Hepatocyte (in vitro differentiated cells): Measurements from ENCODE around the gene FNDC3B. TPM values are rescaled to one million over a fixed set of nuclear protein-coding genes. Genes with fewer than 3 reads are reported as not detected.

Experiments
- DNase-seq: peaks from one replicate; pipeline ENCODE4 v3.0.0-alpha.2; 2016; ENCODE audit warnings: low spot score
- H2AFZ ChIP-seq: fragments of 200-600 bp; sonication (generic); 2 replicates; pipeline ENCODE4 v1.6.0; 2016; ENCODE audit warnings: antibody characterized with exemption, mild to moderate bottlenecking
- H3K27ac ChIP-seq: fragments of 200-600 bp; sonication (generic); 2 replicates; pipeline ENCODE4 v1.5.1; 2016; ENCODE audit warnings: mild to moderate bottlenecking
- H3K27me3 ChIP-seq: fragments of 200-600 bp; sonication (generic); 2 replicates; pipeline ENCODE4 v1.6.1; 2016
- H3K36me3 ChIP-seq: fragments of 200-600 bp; sonication (generic); replicated peaks from 2 replicates; pipeline ENCODE4 v1.5.1; 2016; ENCODE audit warnings: low read depth; ENCODE audit not compliant: insufficient read depth
- H3K4me1 ChIP-seq: fragments of 200-600 bp; sonication (generic); 2 replicates; pipeline ENCODE4 v1.5.1; 2016; ENCODE audit warnings: mild to moderate bottlenecking, moderate library complexity; ENCODE audit not compliant: insufficient read depth
- H3K4me2 ChIP-seq: fragments of 200-600 bp; sonication (generic); 2 replicates; pipeline ENCODE4 v1.6.0; 2016
- H3K4me3 ChIP-seq: fragments of 200-600 bp; sonication (generic); 2 replicates; pipeline ENCODE4 v1.5.1; 2016; ENCODE audit warnings: mild to moderate bottlenecking
- H3K79me2 ChIP-seq: fragments of 200-600 bp; sonication (generic); 2 replicates; pipeline ENCODE4 v1.6.0; 2017; ENCODE audit warnings: mild to moderate bottlenecking
- H3K9me2 ChIP-seq: fragments of 200-600 bp; sonication (generic); replicated peaks from 2 replicates; pipeline ENCODE4 v1.6.0; 2017; ENCODE audit warnings: mild to moderate bottlenecking; ENCODE audit not compliant: insufficient read depth
- H3K9me3 ChIP-seq: fragments of 200-600 bp; sonication (generic); 2 replicates; pipeline ENCODE4 v1.5.1; 2016; ENCODE audit warnings: low read depth, mild to moderate bottlenecking
- H4K20me1 ChIP-seq: fragments of 200-600 bp; sonication (generic); 2 replicates; pipeline ENCODE4 v1.6.0; 2016; ENCODE audit warnings: mild to moderate bottlenecking; ENCODE audit not compliant: insufficient read depth, poor library complexity, severe bottlenecking
- CTCF ChIP-seq: fragments of 200-600 bp; sonication (generic); IDR thresholded peaks from 2 replicates; pipeline ENCODE4 v1.5.1; 2016; ENCODE audit warnings: antibody characterized with exemption, mild to moderate bottlenecking; ENCODE audit not compliant: poor library complexity
- EZH2 ChIP-seq: fragments of 200-600 bp; sonication (generic); IDR thresholded peaks from 2 replicates; pipeline ENCODE4 v1.6.1; 2016; ENCODE audit warnings: antibody characterized with exemption, mild to moderate bottlenecking, borderline replicate concordance
- EZH2phosphoT487 ChIP-seq: fragments of 200-600 bp; sonication (generic); IDR thresholded peaks from one replicate; pipeline ENCODE4 v1.6.1; 2018; ENCODE audit warnings: antibody characterized with exemption, mild to moderate bottlenecking, low read depth, moderate library complexity; ENCODE audit not compliant: unreplicated experiment, severe bottlenecking
- WGBS: methylation state at CpG from one replicate; pipeline ENCODE4 v1.1.6; 2016; ENCODE audit warnings: low lambda C conversion rate; ENCODE audit errors: missing lambda C conversion rate; 5-methylcytosine and 5-hydroxymethylcytosine counted together
- polyA plus RNA-seq: library from polyadenylated mRNA; unstranded; fragments of >200 nt; fragmentation: Nextera tagmentation; extraction: Ambion mirVana; gene quantifications from 2 replicates; pipeline ENCODE4 v1.2.1, GENCODE V29; 2016
- total RNA-seq: library from RNA; depleted of rRNA; stranded (reverse); fragments of >200 nt; gene quantifications from 2 replicates; pipeline ENCODE4 v1.2.3, GENCODE V29; 2014

Gene FNDC3B
- total and polyA plus RNA-seq, 2 experiments from 2014 or later = 61.2 to 113 TPM

- Histone ChIP-seq H3K9me3 (no peaks in the 10 kb centered on the region), H4K20me1 (peaks cover 25% of the 10 kb centered on the region), H3K27me3 (no peaks in the 10 kb centered on the region), H3K79me2 (peaks cover 95% of the 10 kb centered on the region), H3K4me2 (no peak overlapping the region), H3K4me3 (no peak overlapping the region), H3K4me1 (peaks cover 14% of the 10 kb centered on the region), H3K36me3 (no peaks in the 10 kb centered on the region), H3K27ac (peak overlapping the region; percentile 0), H3K9me2 (no peaks in the 10 kb centered on the region), H2AFZ (no peak overlapping the region)
- WGBS = 60% methylated on average over 7 of the region's 7 CpGs
- DNase-seq = no peak
- TF ChIP-seq CTCF (no peak), EZH2 (no peak), EZH2phosphoT487 (no peak)
Observed at GRCh38 chr3:172224560-172225214, 185.3 kb downstream of the FNDC3B start.

DNA sequence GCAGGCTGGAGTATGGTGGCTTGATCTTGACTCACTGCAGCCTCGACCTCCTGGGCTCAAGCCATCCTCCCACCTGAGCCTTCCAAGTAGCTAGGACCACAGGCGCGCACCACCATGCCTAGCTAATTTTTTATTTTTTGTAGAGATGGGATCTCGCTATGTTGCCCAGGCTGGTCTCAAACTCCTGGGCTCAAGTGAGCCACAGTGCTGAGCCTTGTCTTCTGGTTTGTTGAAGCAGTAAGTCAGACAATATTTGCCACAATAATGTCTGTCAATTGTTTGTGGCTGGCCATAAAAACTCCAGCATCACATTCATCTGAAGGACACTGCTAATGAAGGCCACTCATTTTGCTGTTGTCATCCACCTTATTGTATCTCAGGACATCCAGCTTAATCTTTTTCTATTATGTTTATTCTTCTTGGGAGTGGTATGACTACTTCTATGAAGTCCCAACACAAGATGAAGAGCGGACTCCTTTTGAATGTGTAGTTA lies 185.9 kb downstream of the FNDC3B start:
- H3K79me2 ChIP-seq = peaks cover 90% of the 10 kb centered on the region
- H3K4me2 ChIP-seq = no peak overlapping the region
- H3K9me3 ChIP-seq = no peaks in the 10 kb centered on the region
- no peak overlapping the region for H3K27ac ChIP-seq
- no peaks in the 10 kb centered on the region for H3K9me2 ChIP-seq
- peaks cover 22% of the 10 kb centered on the region for H4K20me1 ChIP-seq
- WGBS = 98% methylated on average over 5 of the region's 5 CpGs
- peaks cover 14% of the 10 kb centered on the region for H3K4me1 ChIP-seq
- no peak for TF ChIP-seq EZH2
- TF ChIP-seq CTCF = no peak
- TF ChIP-seq EZH2phosphoT487 = no peak
- H2AFZ ChIP-seq = no peak overlapping the region
- H3K4me3 ChIP-seq = no peak overlapping the region
- DNase-seq = no peak
- H3K27me3 ChIP-seq = no peaks in the 10 kb centered on the region
- H3K36me3 ChIP-seq = no peaks in the 10 kb centered on the region

GRCh38 chr3:172226831-172227230 lies 187.5 kb downstream of the FNDC3B start:
- Histone ChIP-seq H3K27me3 (no peaks in the 10 kb centered on the region), H3K9me3 (no peaks in the 10 kb centered on the region), H3K79me2 (peaks cover 86% of the 10 kb centered on the region), H4K20me1 (peaks cover 12% of the 10 kb centered on the region), H2AFZ (no peak overlapping the region), H3K4me1 (peaks cover 14% of the 10 kb centered on the region), H3K4me2 (no peak overlapping the region), H3K4me3 (no peak overlapping the region), H3K36me3 (peaks cover 3% of the 10 kb centered on the region), H3K27ac (peak overlapping the region; percentile 20), H3K9me2 (no peaks in the 10 kb centered on the region)
- no peak for DNase-seq
- 98% methylated on average over 5 of the region's 5 CpGs for WGBS
- TF ChIP-seq EZH2 = no peak
- no peak for TF ChIP-seq EZH2phosphoT487
- no peak for TF ChIP-seq CTCF
